GM12864 (cell line): Measurements from ENCODE around the gene EIF4G3.
A peak's percentile ranks its signal among the peaks of the same experiment; 100 is the strongest.
"Not testable (repeated sequence)": the region's sequence is repeated elsewhere in the genome, so short reads cannot be mapped to it uniquely, and the experiment has no call there.

Experiments used
- DNase-seq: peaks from one replicate; pipeline ENCODE4 v3.0.0-alpha.2; 2011; ENCODE audit warnings: low read depth
- H3K4me3 ChIP-seq: 2 replicates; pipeline ENCODE4 v1.5.1; 2011; ENCODE audit warnings: mild to moderate bottlenecking, low read depth, low read length, control low read depth
- CTCF ChIP-seq: IDR thresholded peaks from 2 replicates; pipeline ENCODE4 v1.5.1; 2011; ENCODE audit warnings: low read depth, mild to moderate bottlenecking, moderate library complexity, low read length, control low read depth, inconsistent platforms; ENCODE audit errors: missing control alignments

The EIF4G3 gene

GRCh38 chr1:21184276-21184675 lies 7.6 kb upstream of the EIF4G3 start:
- TF ChIP-seq CTCF, result no peak
- DNase-seq, result no peak
- H3K4me3 ChIP-seq, result no peak overlapping the region

- H3K4me3 ChIP-seq, result no peak overlapping the region
- TF ChIP-seq CTCF, result no peak
- DNase-seq, result no peak
These were observed 5.6 kb upstream of the EIF4G3 start for GRCh38 chr1:21182181-21182731.

GRCh38 chr1:21178271-21178670 lies 1.6 kb upstream of the EIF4G3 start:
- DNase-seq, H3K4me3 ChIP-seq: not testable (repeated sequence)

GRCh38 chr1:21175670-21176581 lies 771 bp downstream of the EIF4G3 start:
- no peak for DNase-seq
- H3K4me3 ChIP-seq, result peak overlapping the region; percentile 98
- no peak for TF ChIP-seq CTCF

GRCh38 chr1:21175324-21175669 lies 1.4 kb downstream of the EIF4G3 start:
- DNase-seq, result no peak
- TF ChIP-seq CTCF, result no peak
- H3K4me3 ChIP-seq, result peak overlapping the region; percentile 98

GRCh38 chr1:21174654-21175323 lies 1.9 kb downstream of the EIF4G3 start:
- DNase-seq, result no peak
- H3K4me3 ChIP-seq, result peak overlapping the region; percentile 98
- no peak for TF ChIP-seq CTCF

GRCh38 chr1:21174230-21174629 lies 2.5 kb downstream of the EIF4G3 start:
- no peak for TF ChIP-seq CTCF
- no peak for DNase-seq

GRCh38 chr1:21173096-21173495 lies 3.6 kb downstream of the EIF4G3 start:
- H3K4me3 ChIP-seq, DNase-seq: not testable (repeated sequence)

More at GRCh38 chr1:21174230-21174629, 2.5 kb downstream of the EIF4G3 start:
- H3K4me3 ChIP-seq, result peak overlapping the region; percentile 98; the same call in 1 of the 2 replicates

GRCh38 chr1:21170837-21171236 lies 5.9 kb downstream of the EIF4G3 start:
- not testable (repeated sequence) for DNase-seq, H3K4me3 ChIP-seq
